LNCaP clone FGC (cell line): ENCODE measurements around the gene UGT1A9.

Experiments
- DNase-seq: peaks from one replicate; pipeline ENCODE4 v3.0.0-alpha.2; 2011; ENCODE audit warnings: low read depth
- H3K4me3 ChIP-seq: 2 replicates; pipeline ENCODE4 v1.5.1; 2011; ENCODE audit warnings: mild to moderate bottlenecking, low read depth, low read length, control low read depth
- CTCF ChIP-seq: IDR thresholded peaks from 2 replicates; pipeline ENCODE4 v1.5.1; 2012; ENCODE audit warnings: mild to moderate bottlenecking; ENCODE audit not compliant: control insufficient read depth, insufficient read depth; ENCODE audit errors: extremely low read depth

Gene UGT1A9

GRCh38 chr2:233791883-233792329 is 120.2 kb downstream of the UGT1A9 start:
- no peak for TF ChIP-seq CTCF
- H3K4me3 ChIP-seq: no peak overlapping the region
- DNase-seq: no peak

GRCh38 chr2:233792720-233793119 is 121.0 kb downstream of the UGT1A9 start:
- no peak for TF ChIP-seq CTCF
- no peak for DNase-seq
- no peak overlapping the region for H3K4me3 ChIP-seq

- no peak overlapping the region for H3K4me3 ChIP-seq
- DNase-seq: no peak
- TF ChIP-seq CTCF: no peak
Observed at GRCh38 chr2:233793465-233794127, 121.9 kb downstream of the UGT1A9 start.

- no peak for TF ChIP-seq CTCF
- no peak overlapping the region for H3K4me3 ChIP-seq
- no peak for DNase-seq
Observed at GRCh38 chr2:233794128-233794658, 122.5 kb downstream of the UGT1A9 start.

- no peak overlapping the region for H3K4me3 ChIP-seq
- no peak for DNase-seq
- TF ChIP-seq CTCF: no peak
Observed at GRCh38 chr2:233795735-233796171, 124.1 kb downstream of the UGT1A9 start.

- DNase-seq: no peak
- TF ChIP-seq CTCF: no peak
- no peak overlapping the region for H3K4me3 ChIP-seq
Observed at GRCh38 chr2:233796254-233796653, 124.6 kb downstream of the UGT1A9 start.

GRCh38 chr2:233798335-233799086 is 126.8 kb downstream of the UGT1A9 start:
- no peak for DNase-seq
- no peak overlapping the region for H3K4me3 ChIP-seq
- TF ChIP-seq CTCF: no peak
